PFSK-1 (cell line): Measurements from ENCODE around the gene GSC.

ENCODE experiments used
- POLR2AphosphoS5 ChIP-seq: IDR thresholded peaks from 2 replicates; pipeline ENCODE4 v1.6.1; 2012; ENCODE audit warnings: low read depth, mild to moderate bottlenecking, control low read depth, low read length, moderate library complexity
- SIN3A ChIP-seq: IDR thresholded peaks from 2 replicates; pipeline ENCODE4 v1.6.1; 2012; ENCODE audit warnings: mild to moderate bottlenecking, low read length, moderate library complexity, borderline replicate concordance; ENCODE audit not compliant: insufficient read depth
- TF ChIP-seq, protein P1 (sequence below), 2 experiments: IDR thresholded peaks; 2 replicates each; pipeline versions ENCODE4 v1.6.1 to v1.8.0; 2011 to 2012; ENCODE audit warnings: low read depth in 2 of 2, low read length in 2 of 2, control low read depth in 1 of 2, inconsistent platforms in 1 of 2, mild to moderate bottlenecking in 1 of 2, moderate library complexity in 1 of 2; ENCODE audit not compliant: insufficient read depth in 1 of 2

DNA sequence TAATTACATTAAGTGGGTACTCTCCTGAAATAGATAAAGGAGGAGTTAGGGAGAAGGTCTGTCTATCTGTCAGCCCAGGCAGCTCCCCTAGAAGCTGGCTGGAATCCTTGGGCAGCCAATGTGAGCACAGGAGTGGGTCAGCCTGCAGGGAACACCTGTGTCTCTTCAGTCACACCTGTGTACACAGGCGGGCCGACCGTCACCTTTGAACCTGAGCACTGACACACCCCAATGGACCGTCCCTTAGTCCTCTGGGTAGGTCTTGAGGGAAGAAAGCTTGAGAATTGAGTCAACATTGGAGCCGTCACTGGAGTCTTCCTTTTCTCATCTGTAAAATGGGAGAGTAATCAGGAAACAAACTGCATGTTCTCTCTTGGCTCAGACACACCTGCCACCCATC, 9.8 kb upstream of the GSC start:
- TF ChIP-seq POLR2AphosphoS5 (no peak), SIN3A (no peak)
- TF ChIP-seq, protein P1, sequence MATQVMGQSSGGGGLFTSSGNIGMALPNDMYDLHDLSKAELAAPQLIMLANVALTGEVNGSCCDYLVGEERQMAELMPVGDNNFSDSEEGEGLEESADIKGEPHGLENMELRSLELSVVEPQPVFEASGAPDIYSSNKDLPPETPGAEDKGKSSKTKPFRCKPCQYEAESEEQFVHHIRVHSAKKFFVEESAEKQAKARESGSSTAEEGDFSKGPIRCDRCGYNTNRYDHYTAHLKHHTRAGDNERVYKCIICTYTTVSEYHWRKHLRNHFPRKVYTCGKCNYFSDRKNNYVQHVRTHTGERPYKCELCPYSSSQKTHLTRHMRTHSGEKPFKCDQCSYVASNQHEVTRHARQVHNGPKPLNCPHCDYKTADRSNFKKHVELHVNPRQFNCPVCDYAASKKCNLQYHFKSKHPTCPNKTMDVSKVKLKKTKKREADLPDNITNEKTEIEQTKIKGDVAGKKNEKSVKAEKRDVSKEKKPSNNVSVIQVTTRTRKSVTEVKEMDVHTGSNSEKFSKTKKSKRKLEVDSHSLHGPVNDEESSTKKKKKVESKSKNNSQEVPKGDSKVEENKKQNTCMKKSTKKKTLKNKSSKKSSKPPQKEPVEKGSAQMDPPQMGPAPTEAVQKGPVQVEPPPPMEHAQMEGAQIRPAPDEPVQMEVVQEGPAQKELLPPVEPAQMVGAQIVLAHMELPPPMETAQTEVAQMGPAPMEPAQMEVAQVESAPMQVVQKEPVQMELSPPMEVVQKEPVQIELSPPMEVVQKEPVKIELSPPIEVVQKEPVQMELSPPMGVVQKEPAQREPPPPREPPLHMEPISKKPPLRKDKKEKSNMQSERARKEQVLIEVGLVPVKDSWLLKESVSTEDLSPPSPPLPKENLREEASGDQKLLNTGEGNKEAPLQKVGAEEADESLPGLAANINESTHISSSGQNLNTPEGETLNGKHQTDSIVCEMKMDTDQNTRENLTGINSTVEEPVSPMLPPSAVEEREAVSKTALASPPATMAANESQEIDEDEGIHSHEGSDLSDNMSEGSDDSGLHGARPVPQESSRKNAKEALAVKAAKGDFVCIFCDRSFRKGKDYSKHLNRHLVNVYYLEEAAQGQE (IDR thresholded peaks at IDR 0.05; ENCODE audit: insufficient read depth in 1 of 2, low read depth in 2 of 2, low read length in 2 of 2), result no peak
